BE2C (cell line): ENCODE measurements around the gene RDH14. TPM values are rescaled to one million over a fixed set of nuclear protein-coding genes. Genes with fewer than 3 reads are reported as not detected.

Experiments used
- DNase-seq: peaks from one replicate; pipeline ENCODE4 v3.0.0-alpha.2; 2020
- H3K27me3 ChIP-seq: fragments of 250-450 bp; sonication (Bioruptor Pico); 2 replicates; pipeline ENCODE4 v1.5.1; 2020; ENCODE audit warnings: mild to moderate bottlenecking
- H3K36me3 ChIP-seq: fragments of 250-450 bp; sonication (Bioruptor Pico); 2 replicates; pipeline ENCODE4 v1.5.1; 2020; ENCODE audit warnings: mild to moderate bottlenecking
- H3K4me1 ChIP-seq: fragments of 250-450 bp; sonication (Bioruptor Pico); 2 replicates; pipeline ENCODE4 v1.5.1; 2020
- H3K4me3 ChIP-seq: 2 replicates; pipeline ENCODE4 v1.5.1; 2011; ENCODE audit warnings: low read depth, low read length
- H3K9me3 ChIP-seq: fragments of 250-450 bp; sonication (Bioruptor Pico); 2 replicates; pipeline ENCODE4 v1.5.1; 2020
- polyA plus RNA-seq: library from polyadenylated mRNA; unstranded; fragments of >200 nt; gene quantifications from one replicate; pipeline ENCODE4 v1.2.1, GENCODE V29; 2012; ENCODE audit warnings: low read depth, missing spikeins; ENCODE audit not compliant: insufficient read length, insufficient read depth
- TF ChIP-seq, protein P1 (sequence below): IDR thresholded peaks from 2 replicates; pipeline ENCODE4 v1.5.1; 2012; ENCODE audit warnings: mild to moderate bottlenecking, low read depth, low read length

The RDH14 gene, protein sequence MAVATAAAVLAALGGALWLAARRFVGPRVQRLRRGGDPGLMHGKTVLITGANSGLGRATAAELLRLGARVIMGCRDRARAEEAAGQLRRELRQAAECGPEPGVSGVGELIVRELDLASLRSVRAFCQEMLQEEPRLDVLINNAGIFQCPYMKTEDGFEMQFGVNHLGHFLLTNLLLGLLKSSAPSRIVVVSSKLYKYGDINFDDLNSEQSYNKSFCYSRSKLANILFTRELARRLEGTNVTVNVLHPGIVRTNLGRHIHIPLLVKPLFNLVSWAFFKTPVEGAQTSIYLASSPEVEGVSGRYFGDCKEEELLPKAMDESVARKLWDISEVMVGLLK
- 41.7 TPM for polyA plus RNA-seq

DNA sequence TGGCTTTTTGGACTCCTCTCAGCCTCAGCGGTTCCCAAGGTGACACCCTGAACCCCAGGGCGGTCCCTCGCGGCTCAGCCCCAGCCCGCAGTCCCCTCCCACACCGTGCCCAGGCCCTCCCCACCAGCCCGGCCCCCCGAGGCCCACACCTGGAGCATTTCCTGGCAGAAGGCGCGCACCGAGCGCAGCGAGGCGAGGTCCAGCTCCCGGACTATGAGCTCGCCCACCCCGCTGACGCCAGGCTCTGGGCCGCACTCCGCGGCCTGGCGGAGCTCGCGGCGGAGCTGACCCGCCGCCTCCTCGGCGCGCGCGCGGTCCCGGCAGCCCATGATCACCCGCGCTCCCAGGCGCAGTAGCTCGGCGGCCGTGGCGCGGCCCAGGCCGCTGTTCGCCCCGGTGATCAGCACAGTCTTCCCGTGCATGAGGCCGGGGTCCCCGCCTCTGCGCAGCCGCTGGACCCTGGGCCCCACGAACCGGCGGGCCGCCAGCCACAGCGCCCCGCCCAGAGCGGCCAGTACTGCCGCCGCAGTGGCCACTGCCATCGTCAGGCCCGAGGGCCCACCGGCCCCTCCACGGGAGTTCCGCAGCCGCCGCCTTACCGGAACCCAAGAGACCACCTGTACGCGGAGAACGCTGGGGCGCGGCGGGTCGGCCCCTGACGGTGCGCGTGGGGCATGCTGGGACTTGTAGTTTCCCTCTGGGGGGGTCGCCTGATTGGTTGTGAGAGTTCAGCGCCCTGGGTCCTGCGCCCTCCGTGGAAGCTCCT lies at the start of gene RDH14:
RDH14 (minus strand) TSS at position 623 of the 766 bp plus-strand sequence; CDS start at position 542, 81 bp downstream.
- H3K4me1 ChIP-seq: 0 out of 2 replicates have a peak, but pooled peaks cover 2% of the 10 kb centered on the region
- H3K36me3 ChIP-seq: peaks cover 9% of the 10 kb centered on the region
- TF ChIP-seq, protein P1, sequence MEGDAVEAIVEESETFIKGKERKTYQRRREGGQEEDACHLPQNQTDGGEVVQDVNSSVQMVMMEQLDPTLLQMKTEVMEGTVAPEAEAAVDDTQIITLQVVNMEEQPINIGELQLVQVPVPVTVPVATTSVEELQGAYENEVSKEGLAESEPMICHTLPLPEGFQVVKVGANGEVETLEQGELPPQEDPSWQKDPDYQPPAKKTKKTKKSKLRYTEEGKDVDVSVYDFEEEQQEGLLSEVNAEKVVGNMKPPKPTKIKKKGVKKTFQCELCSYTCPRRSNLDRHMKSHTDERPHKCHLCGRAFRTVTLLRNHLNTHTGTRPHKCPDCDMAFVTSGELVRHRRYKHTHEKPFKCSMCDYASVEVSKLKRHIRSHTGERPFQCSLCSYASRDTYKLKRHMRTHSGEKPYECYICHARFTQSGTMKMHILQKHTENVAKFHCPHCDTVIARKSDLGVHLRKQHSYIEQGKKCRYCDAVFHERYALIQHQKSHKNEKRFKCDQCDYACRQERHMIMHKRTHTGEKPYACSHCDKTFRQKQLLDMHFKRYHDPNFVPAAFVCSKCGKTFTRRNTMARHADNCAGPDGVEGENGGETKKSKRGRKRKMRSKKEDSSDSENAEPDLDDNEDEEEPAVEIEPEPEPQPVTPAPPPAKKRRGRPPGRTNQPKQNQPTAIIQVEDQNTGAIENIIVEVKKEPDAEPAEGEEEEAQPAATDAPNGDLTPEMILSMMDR: no peak
- peak within 1 kb of the TSS; percentile 74 for H3K4me3 ChIP-seq
- DNase-seq: peak; percentile 94
- no peaks in the 10 kb centered on the region for H3K9me3 ChIP-seq
- no peaks in the 10 kb centered on the region for H3K27me3 ChIP-seq

DNA sequence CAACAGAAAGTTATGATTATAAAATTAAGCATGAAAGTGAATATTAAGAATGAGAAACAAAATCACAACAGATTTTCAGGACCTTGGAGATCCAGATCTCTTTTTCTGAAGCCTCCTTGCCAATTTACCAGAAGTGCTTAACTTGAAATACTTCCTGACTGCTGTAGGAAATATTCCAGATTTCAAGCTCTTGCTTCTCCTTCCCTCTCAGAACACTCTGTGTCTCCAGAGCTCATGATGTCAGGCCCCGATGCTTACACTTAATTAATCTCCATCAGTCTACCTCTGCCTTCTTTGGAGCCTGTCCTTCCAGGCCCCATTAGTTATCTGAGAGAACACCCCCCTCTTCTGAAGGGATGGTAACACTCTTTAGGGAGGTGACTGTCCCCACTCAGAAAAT lies 49.6 kb upstream of the RDH14 start:
- DNase-seq: no peak
- TF ChIP-seq, protein P1: no peak
- Histone ChIP-seq H3K27me3 (no peaks in the 10 kb centered on the region), H3K9me3 (no peaks in the 10 kb centered on the region), H3K4me1 (peaks cover 4% of the 10 kb centered on the region; the same call in 1 of the 2 replicates), H3K4me3 (no peak overlapping the region), H3K36me3 (no peaks in the 10 kb centered on the region)

DNA sequence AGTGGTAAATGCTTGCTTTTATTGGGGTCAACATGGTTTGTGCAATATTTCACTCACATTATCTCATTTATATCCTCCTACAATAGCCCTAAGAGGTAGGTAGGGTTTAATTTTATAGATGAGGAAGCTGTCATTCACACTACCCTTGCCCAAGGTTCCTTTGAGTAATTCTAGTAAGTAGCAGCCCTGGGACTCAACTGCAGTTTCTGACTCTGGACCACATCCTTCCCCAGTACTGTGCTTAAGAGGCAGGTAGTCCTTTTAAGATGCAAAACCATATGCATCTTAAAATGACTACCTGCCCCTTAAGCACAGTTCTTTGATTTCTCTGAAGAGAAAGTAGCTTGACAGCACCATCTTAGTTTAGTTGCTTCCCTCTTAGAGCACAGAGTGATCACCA lies 44.7 kb upstream of the RDH14 start:
- Histone ChIP-seq H3K4me3 (no peak overlapping the region), H3K27me3 (no peaks in the 10 kb centered on the region), H3K4me1 (peaks cover 20% of the 10 kb centered on the region), H3K36me3 (no peaks in the 10 kb centered on the region), H3K9me3 (no peaks in the 10 kb centered on the region)
- TF ChIP-seq, protein P1: no peak
- no peak for DNase-seq

DNA sequence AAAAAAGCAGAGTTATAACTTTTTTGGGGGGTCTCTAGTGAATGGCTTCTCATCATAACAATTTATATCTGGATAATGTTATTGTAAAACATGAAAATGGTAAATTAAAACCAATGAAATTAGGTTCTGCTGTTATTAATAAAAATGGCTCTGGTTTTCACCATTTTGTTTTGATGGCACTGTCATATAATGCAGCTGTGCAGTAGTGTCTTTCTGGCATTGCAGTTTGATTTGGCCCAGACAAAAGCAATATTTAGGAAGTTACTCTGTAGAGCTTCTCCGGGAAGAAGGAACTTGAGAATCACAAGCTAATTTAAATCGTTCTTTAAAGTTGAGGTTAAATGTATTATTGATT lies 44.1 kb upstream of the RDH14 start:
- Histone ChIP-seq H3K4me1 (peaks cover 20% of the 10 kb centered on the region), H3K4me3 (no peak overlapping the region), H3K27me3 (no peaks in the 10 kb centered on the region), H3K36me3 (no peaks in the 10 kb centered on the region), H3K9me3 (no peaks in the 10 kb centered on the region)
- TF ChIP-seq, protein P1: no peak
- no peak for DNase-seq

DNA sequence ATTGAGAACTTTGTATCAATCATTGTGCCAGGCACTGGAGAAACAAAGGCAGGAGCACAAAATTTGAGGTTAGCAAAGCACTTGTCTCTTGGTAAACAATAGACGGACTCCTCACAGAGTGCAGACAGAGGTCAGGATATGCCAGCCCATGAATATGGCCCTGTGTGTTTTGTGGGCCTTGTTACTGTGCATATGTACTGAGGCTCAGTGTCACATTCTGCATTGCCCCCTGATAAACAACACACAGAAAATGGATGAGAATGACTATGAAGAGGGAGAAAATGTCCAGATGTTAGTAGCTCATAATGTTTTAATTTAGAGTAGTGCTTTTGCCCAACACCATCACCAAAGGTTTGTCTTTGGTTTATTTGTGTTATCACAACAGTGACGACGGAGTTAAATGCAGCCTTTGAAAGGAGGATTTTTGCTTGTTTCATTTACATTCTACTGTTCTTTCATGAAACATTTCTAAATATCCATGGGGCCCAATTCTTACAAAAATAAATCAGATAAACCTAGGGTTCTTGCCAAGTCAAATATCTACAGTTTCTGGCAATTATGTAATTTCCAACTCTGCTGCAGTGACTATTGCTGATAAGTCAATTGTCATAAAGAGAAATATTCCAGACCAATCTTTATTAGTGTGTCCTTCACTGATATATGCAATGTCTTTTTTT lies 43.5 kb upstream of the RDH14 start:
- DNase-seq: peak; percentile 25
- Histone ChIP-seq H3K4me3 (no peak overlapping the region), H3K4me1 (peaks cover 20% of the 10 kb centered on the region), H3K9me3 (no peaks in the 10 kb centered on the region), H3K27me3 (no peaks in the 10 kb centered on the region), H3K36me3 (no peaks in the 10 kb centered on the region)
- TF ChIP-seq, protein P1: no peak
